ENCODE measurements around the gene SMOC2. TPM values are rescaled to one million over a fixed set of nuclear protein-coding genes. Genes with fewer than 3 reads are reported as not detected.

The SMOC2 gene
- total and polyA plus RNA-seq, 4 donors, result 1.3 to 6.4 (median 4.6) TPM

DNA sequence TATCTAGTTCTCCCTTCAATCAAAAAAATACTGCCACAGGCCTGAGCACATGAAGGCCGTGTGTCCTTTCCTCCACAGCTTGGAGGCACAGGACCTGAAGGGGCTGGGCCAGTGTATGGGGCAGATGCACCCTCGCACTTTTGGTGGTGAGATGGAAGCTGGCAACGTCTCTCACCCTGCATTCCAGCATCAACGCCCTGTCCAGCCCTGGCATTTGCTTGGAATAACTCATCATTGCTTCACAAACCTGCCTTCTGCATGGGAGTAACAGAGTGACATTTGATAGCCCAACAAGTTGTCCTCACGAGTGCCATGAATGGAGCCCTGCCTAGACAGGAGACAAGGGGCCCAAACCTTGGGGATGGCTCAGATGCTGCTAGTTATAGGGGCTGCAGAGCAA is 257.9 kb downstream of the SMOC2 start:
- H3K27ac ChIP-seq (ENCODE audit: low read depth in 1 of 2, low read length in 1 of 2), result no peak overlapping the region
- TF ChIP-seq, protein P1, sequence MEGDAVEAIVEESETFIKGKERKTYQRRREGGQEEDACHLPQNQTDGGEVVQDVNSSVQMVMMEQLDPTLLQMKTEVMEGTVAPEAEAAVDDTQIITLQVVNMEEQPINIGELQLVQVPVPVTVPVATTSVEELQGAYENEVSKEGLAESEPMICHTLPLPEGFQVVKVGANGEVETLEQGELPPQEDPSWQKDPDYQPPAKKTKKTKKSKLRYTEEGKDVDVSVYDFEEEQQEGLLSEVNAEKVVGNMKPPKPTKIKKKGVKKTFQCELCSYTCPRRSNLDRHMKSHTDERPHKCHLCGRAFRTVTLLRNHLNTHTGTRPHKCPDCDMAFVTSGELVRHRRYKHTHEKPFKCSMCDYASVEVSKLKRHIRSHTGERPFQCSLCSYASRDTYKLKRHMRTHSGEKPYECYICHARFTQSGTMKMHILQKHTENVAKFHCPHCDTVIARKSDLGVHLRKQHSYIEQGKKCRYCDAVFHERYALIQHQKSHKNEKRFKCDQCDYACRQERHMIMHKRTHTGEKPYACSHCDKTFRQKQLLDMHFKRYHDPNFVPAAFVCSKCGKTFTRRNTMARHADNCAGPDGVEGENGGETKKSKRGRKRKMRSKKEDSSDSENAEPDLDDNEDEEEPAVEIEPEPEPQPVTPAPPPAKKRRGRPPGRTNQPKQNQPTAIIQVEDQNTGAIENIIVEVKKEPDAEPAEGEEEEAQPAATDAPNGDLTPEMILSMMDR (IDR thresholded peaks at IDR 0.05; ENCODE audit: control extremely low read depth, extremely low read depth), result no peak
- no peak for DNase-seq

DNA sequence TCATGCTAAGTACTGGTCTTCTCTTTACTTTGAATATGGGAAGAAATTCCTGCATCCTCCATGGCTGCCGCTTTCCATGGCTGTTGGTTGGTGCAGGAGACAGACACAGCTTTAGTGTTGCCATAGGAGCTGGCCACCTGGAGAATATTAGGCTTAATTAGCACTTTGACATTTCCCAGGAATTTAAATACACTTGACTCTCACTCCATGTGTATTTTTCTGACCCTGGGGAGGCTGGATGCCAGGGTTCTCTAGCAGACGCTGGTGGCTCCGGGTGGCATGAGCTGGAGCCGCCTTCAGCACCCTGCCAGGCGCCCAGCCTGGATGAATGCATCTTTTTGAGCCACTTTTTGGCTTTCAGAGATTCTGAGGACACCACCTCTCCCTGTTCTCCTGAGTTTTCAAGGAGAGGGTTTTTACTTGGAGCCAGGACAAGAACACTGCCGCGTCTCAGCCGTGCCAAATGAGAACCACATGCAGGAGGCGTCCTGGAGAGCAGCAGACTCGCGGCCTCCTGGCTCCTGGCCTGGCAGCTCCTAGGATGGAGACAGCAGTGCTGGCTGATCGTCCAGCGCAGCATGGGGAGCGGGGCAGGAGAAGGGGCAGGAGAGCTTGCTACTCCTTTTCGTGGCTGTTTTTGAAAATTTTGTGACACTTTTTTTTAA is 258.8 kb downstream of the SMOC2 start:
- Histone ChIP-seq H3K9me3 (ENCODE audit: control insufficient read depth in 4 of 4, insufficient read depth in 3 of 4, low read length in 3 of 4) (peaks cover 0 to 6% (median 0%) of the 10 kb centered on the region in 4 donors), H3K36me3 (ENCODE audit: control insufficient read depth in 4 of 4, insufficient read depth in 4 of 4, low read length in 4 of 4) (no peaks in the 10 kb centered on the region), H3K4me1 (ENCODE audit: control insufficient read depth in 5 of 5, insufficient read depth in 5 of 5, low read length in 5 of 5) (peaks cover 0 to 15% (median 0%) of the 10 kb centered on the region in 5 donors), H3K27ac (ENCODE audit: low read depth in 1 of 2, low read length in 1 of 2) (no peak overlapping the region), H3K4me3 (no peak overlapping the region), H3K27me3 (ENCODE audit: control insufficient read depth in 3 of 3, insufficient read depth in 3 of 3, low read length in 2 of 3) (no peaks in the 10 kb centered on the region), H3K9ac (ENCODE audit: insufficient read depth in 1 of 2, low read length in 2 of 2) (no peak overlapping the region)
- DNase-seq (peak in 1 of 3 donors; percentile 37), ATAC-seq (ENCODE audit: insufficient read depth, low FRiP score) (no peak)
- 62 to 84% methylated on average over 15 of the region's 15 CpGs for WGBS, 2 donors
- TF ChIP-seq, protein P1 (IDR thresholded peaks at IDR 0.05; ENCODE audit: control extremely low read depth, extremely low read depth), result no peak

More for the DNA sequence above, 257.9 kb downstream of the SMOC2 start:
- peaks cover 0 to 9% (median 0%) of the 10 kb centered on the region in 5 donors for H3K4me1 ChIP-seq (ENCODE audit: control insufficient read depth in 5 of 5, insufficient read depth in 5 of 5, low read length in 5 of 5)
- no peaks in the 10 kb centered on the region for H3K27me3 ChIP-seq (ENCODE audit: control insufficient read depth in 3 of 3, insufficient read depth in 3 of 3, low read length in 2 of 3)
- WGBS, 2 donors, result 74 to 84% methylated on average over 5 of the region's 5 CpGs
- ATAC-seq (ENCODE audit: insufficient read depth, low FRiP score), result no peak
- H3K36me3 ChIP-seq (ENCODE audit: control insufficient read depth in 4 of 4, insufficient read depth in 4 of 4, low read length in 4 of 4), result no peaks in the 10 kb centered on the region
- H3K9ac ChIP-seq (ENCODE audit: insufficient read depth in 1 of 2, low read length in 2 of 2), result no peak overlapping the region
- peaks cover 0 to 6% (median 0%) of the 10 kb centered on the region in 4 donors for H3K9me3 ChIP-seq (ENCODE audit: control insufficient read depth in 4 of 4, insufficient read depth in 3 of 4, low read length in 3 of 4)
- H3K4me3 ChIP-seq, result no peak overlapping the region

DNA sequence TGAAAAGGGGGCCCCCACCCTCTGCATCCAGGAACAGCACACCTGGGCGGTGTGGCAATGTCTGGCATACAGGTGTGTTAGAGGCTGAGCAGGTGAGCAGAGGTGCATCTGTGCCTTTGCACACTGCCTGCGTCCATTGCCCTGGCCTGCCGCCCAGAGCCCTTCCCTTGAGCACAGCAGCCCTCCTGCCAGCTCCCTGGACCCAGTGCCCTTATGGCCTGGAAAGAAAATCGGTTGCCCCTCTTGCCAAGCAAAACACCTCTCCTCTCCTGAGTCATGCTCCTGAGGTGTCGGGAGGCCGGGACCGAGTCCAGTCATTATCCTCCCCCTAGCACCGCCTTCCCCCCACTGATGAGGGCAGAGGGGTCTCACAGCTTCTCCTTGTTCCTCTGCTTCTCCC is 259.9 kb downstream of the SMOC2 start:
- WGBS, 2 donors, result 93 to 96% methylated on average over 8 of the region's 8 CpGs
- Histone ChIP-seq H3K4me3 (no peak overlapping the region), H3K9me3 (ENCODE audit: control insufficient read depth in 4 of 4, insufficient read depth in 3 of 4, low read length in 3 of 4) (peaks cover 0 to 6% (median 0%) of the 10 kb centered on the region in 4 donors), H3K36me3 (ENCODE audit: control insufficient read depth in 4 of 4, insufficient read depth in 4 of 4, low read length in 4 of 4) (no peaks in the 10 kb centered on the region), H3K27me3 (ENCODE audit: control insufficient read depth in 3 of 3, insufficient read depth in 3 of 3, low read length in 2 of 3) (no peaks in the 10 kb centered on the region), H3K27ac (ENCODE audit: low read depth in 1 of 2, low read length in 1 of 2) (no peak overlapping the region), H3K9ac (ENCODE audit: insufficient read depth in 1 of 2, low read length in 2 of 2) (no peak overlapping the region), H3K4me1 (ENCODE audit: control insufficient read depth in 5 of 5, insufficient read depth in 5 of 5, low read length in 5 of 5) (peaks cover 0 to 15% (median 0%) of the 10 kb centered on the region in 5 donors)
- no peak for ATAC-seq (ENCODE audit: insufficient read depth, low FRiP score)
- TF ChIP-seq, protein P1 (IDR thresholded peaks at IDR 0.05; ENCODE audit: control extremely low read depth, extremely low read depth), result no peak
- DNase-seq, result no peak

All from lung (tissue), 12 donors.